ENCODE data around the gene EHD4. TPM values are rescaled to one million over a fixed set of nuclear protein-coding genes. Genes with fewer than 3 reads are reported as not detected.

Gene EHD4
- total RNA-seq, 4 donors from 2014 or later = 12.8 to 45.2 (median 26.1) TPM

GRCh38 chr15:41903782-41904181 lies 68.6 kb downstream of the EHD4 start:
- Histone ChIP-seq H3K27ac (no peak overlapping the region), H3K36me3 (no peaks in the 10 kb centered on the region), H3K9me3 (no peaks in the 10 kb centered on the region), H3K4me3 (no peak overlapping the region), H3K4me1 (no peaks in the 10 kb centered on the region), H3K27me3 (no peaks in the 10 kb centered on the region)
- no peak for DNase-seq
- TF ChIP-seq, protein P1, sequence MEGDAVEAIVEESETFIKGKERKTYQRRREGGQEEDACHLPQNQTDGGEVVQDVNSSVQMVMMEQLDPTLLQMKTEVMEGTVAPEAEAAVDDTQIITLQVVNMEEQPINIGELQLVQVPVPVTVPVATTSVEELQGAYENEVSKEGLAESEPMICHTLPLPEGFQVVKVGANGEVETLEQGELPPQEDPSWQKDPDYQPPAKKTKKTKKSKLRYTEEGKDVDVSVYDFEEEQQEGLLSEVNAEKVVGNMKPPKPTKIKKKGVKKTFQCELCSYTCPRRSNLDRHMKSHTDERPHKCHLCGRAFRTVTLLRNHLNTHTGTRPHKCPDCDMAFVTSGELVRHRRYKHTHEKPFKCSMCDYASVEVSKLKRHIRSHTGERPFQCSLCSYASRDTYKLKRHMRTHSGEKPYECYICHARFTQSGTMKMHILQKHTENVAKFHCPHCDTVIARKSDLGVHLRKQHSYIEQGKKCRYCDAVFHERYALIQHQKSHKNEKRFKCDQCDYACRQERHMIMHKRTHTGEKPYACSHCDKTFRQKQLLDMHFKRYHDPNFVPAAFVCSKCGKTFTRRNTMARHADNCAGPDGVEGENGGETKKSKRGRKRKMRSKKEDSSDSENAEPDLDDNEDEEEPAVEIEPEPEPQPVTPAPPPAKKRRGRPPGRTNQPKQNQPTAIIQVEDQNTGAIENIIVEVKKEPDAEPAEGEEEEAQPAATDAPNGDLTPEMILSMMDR (IDR thresholded peaks at IDR 0.05) = no peak
- no peak for TF ChIP-seq POLR2A (IDR thresholded peaks at IDR 0.05)
- intact Hi-C loops (cut with DNase I; ENCODE audit: low total_unique reads) = no loop called here

DNA sequence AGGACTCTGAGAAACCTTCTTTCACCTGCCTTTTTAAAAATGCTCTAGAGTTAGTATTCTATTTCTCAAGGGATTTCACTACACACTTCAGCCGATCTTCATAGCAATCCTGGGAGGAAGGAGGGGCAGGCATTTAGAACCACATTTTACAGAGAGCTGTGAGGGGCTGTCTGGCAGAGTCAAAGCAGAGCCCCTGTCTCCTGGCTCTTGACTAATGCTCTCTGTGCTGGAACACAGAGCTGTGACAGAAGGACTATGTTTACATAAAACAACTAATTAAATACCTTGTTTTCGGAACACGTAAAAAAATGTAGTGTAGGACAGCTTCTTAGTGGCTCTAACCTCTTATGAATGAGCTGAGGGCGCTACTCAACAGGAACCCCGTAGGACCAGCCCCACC lies 70.9 kb downstream of the EHD4 start:
- Histone ChIP-seq H3K27me3 (no peaks in the 10 kb centered on the region), H3K36me3 (no peaks in the 10 kb centered on the region), H3K9me3 (no peaks in the 10 kb centered on the region), H3K27ac (no peak overlapping the region), H3K4me3 (no peak overlapping the region), H3K4me1 (no peaks in the 10 kb centered on the region)
- TF ChIP-seq POLR2A (IDR thresholded peaks at IDR 0.05) = no peak
- TF ChIP-seq, protein P1 (IDR thresholded peaks at IDR 0.05) = no peak
- no peak for DNase-seq
- intact Hi-C loops (cut with DNase I; ENCODE audit: low total_unique reads) = no loop called here

- H3K4me3 ChIP-seq = no peak overlapping the region
- no peaks in the 10 kb centered on the region for H3K4me1 ChIP-seq
- no peaks in the 10 kb centered on the region for H3K27me3 ChIP-seq
- no peak overlapping the region for H3K27ac ChIP-seq
- H3K36me3 ChIP-seq = no peaks in the 10 kb centered on the region
- DNase-seq = no peak
- intact Hi-C loops (cut with DNase I; ENCODE audit: low total_unique reads) = no loop called here
- no peaks in the 10 kb centered on the region for H3K9me3 ChIP-seq
- no peak for TF ChIP-seq POLR2A (IDR thresholded peaks at IDR 0.05)
- TF ChIP-seq, protein P1 (IDR thresholded peaks at IDR 0.05) = no peak
Measured at GRCh38 chr15:41900526-41901380, 71.6 kb downstream of the EHD4 start.

GRCh38 chr15:41899854-41900442 lies 72.4 kb downstream of the EHD4 start:
- H3K9me3 ChIP-seq = no peaks in the 10 kb centered on the region
- H3K27ac ChIP-seq = no peak overlapping the region
- intact Hi-C loops (cut with DNase I; ENCODE audit: low total_unique reads) = no loop called here
- no peak overlapping the region for H3K4me3 ChIP-seq
- no peaks in the 10 kb centered on the region for H3K27me3 ChIP-seq
- TF ChIP-seq, protein P1 (IDR thresholded peaks at IDR 0.05) = no peak
- no peak for TF ChIP-seq POLR2A (IDR thresholded peaks at IDR 0.05)
- no peak for DNase-seq
- H3K36me3 ChIP-seq = no peaks in the 10 kb centered on the region
- peaks cover 0 to under 1% of the 10 kb centered on the region in 2 donors for H3K4me1 ChIP-seq

DNA sequence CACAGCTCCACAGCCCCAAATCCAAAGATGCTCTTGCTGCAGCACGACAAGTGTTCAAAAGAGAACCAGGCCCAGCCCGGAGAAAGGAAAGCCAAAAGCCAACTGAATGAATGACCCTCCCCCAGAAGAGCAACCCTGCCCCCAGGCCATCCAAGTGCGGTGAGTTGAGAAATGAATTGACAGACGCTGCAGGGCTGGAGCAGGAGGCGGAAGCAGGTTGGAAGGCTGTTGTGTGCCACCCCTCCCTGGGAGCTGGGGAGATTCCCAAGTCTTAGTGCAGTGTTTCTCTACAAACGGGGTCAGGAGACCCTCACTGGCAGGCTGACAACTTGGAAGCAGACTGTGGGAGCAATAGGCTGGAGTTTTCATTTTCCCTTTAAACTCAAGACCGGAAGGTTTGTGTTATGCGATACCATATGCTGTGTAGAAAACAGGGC lies 75.0 kb downstream of the EHD4 start:
- TF ChIP-seq, protein P1 (IDR thresholded peaks at IDR 0.05) = no peak
- no peak for TF ChIP-seq POLR2A (IDR thresholded peaks at IDR 0.05)
- Histone ChIP-seq H3K4me1 (peaks cover 0 to 10% of the 10 kb centered on the region in 2 donors), H3K36me3 (no peaks in the 10 kb centered on the region), H3K9me3 (no peaks in the 10 kb centered on the region), H3K4me3 (no peak overlapping the region), H3K27me3 (no peaks in the 10 kb centered on the region), H3K27ac (no peak overlapping the region)
- DNase-seq = no peak
- intact Hi-C loops (cut with DNase I; ENCODE audit: low total_unique reads) = no loop called here
